ENCODE results near the gene SLC6A6. TPM values are rescaled to one million over a fixed set of nuclear protein-coding genes. Genes with fewer than 3 reads are reported as not detected.

The SLC6A6 gene
- 49.3 TPM for total RNA-seq
- long read RNA-seq, full-length matches to known transcripts = 13 of 63 reads
- long read RNA-seq, partial matches to known transcripts = 3 of 63 reads
- long read RNA-seq, other reads (novel, unspliced or antisense) = 47 of 63 reads

GRCh38 chr3:14402304-14402811 is at the start of gene SLC6A6:
Gene SLC6A6 (plus strand): TSS chr3:14402606. CDS start chr3:14443635, 41,029 bp downstream.
- peak; percentile 97 for DNase-seq (ENCODE audit: low spot score)

- DNase-seq (ENCODE audit: low spot score) = no peak
Observed at GRCh38 chr3:14353502-14353901, 48.9 kb upstream of the SLC6A6 start.

DNA sequence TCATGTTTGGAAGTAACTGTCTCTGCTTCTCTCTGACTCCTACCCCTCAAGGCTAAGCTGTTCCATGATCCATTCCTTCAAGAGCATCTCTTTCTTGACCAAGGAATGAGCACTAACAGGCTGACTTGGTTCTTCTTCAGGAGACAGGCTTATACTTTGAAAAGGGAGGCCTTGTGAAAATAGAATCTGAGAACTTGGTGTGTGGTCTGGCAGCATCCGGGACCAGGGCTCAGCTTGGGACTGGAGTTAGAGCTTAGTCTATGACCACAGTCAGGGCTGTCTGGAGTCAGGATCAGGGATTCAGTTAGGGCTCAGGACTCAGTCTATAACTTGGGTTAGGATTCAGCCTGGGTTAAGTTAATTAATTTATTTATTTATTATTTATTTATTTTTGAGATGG is 44.9 kb upstream of the SLC6A6 start:
- DNase-seq (ENCODE audit: low spot score) = no peak

- DNase-seq (ENCODE audit: low spot score) = no peak
Observed at GRCh38 chr3:14358426-14359211, 43.8 kb upstream of the SLC6A6 start.

DNA sequence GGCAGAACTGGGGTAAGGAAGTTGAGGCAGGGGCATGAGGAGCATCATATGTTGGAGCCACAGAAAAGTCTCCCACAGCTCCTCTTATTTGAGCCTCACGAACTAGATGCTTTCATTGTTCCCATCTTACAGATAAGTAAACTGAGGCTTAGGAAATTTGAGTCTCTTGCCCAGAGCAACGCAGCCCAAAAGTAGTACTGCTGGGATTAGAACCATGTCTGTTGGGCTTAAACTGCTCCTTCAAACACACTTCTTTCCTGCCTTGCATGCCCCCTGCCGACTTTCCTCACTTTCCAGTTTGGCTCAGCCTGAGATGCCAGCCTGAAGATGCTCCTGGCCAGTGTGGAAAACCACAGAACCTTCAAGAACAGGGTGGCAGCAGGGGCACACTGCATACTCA is 43.1 kb upstream of the SLC6A6 start:
- no peak for DNase-seq (ENCODE audit: low spot score)

DNA sequence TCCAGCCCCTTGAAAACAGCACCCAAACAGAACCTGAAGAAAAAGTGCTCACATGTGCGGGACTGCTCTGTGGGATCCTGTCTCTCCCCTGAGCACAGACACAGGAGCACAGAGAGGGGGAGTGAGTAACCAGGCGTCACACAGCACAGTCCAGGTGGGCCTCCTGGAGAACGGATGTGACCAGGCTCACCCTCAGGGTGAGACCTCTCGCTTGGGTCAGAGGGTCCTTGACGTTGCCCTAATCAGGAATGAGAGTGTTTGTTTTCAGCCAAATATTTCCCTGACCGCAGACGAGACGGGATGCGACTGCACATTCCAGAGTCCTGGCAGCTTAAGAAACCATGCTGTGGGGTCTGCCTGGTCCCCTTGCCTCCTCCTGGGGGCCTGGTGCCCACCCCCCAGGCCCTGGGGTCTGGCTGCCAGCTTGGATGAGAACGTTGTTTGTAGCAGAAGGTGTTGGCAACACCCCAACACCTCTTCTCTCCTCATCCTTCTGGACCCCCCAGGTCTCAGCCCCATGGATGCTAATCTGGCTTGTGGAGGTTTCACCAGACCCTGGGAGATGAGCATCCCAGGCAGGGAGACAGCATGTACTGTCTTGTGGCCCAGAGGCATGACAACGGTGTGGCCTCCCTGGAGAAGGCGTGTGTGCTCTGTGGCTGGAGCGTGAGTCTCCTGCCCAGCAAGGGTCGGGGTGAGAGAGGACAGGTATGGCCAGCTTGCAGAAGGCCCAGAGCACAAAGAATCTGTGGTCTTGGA is 42.1 kb upstream of the SLC6A6 start:
- DNase-seq (ENCODE audit: low spot score) = no peak

DNA sequence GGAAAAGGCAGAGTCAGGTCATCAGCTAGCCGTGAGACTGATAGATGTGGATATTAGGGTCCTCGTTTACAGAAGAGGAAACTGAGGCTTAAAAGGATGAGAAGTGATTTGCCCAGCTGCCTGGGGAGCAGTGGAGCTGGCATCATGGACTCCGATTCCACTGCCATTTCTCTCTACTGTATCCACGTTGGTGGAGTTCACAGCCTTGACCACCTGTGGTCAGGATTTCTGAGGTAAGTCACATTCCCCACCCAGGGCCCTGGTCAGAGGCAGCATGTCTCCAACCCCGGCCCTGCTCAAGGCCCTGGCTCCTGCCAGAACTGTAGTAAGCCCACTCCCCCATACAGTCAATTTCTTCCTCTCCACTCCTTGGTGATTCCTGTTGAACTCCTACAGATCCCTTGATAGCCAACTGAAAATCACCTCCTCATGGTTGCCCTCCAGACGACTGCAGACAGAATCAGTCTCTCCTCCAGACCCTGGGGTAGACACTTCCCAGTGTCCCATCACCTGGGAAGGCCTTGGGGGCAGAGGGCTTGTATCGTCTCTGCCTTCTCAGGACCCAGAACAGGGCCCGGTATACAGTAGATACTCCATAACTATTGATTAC is 41.2 kb upstream of the SLC6A6 start:
- no peak for DNase-seq (ENCODE audit: low spot score)

- DNase-seq (ENCODE audit: low spot score) = no peak
Observed at GRCh38 chr3:14362890-14363289, 39.5 kb upstream of the SLC6A6 start.

DNA sequence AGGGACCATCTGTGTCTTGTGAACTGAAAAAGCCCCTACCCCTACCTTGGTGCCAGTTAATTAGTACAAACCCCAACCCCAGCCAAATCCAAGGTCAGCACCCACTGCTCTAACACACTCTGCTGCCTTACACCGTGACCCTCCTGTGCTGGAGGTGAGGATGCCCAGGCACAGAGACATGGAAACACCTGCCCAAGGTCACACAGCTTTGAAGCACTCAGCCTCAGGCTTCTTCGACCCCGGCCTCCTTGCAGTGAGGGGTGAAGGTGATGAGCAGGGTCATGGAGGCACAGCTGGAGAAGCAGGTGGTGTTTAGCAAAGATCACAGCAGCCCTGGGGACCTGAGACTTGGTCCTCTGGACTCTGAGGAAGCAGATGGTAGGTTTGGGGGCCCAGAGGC is 39.0 kb upstream of the SLC6A6 start:
- DNase-seq (ENCODE audit: low spot score) = no peak

GRCh38 chr3:14363991-14364390 is 38.4 kb upstream of the SLC6A6 start:
- DNase-seq (ENCODE audit: low spot score) = no peak

DNA sequence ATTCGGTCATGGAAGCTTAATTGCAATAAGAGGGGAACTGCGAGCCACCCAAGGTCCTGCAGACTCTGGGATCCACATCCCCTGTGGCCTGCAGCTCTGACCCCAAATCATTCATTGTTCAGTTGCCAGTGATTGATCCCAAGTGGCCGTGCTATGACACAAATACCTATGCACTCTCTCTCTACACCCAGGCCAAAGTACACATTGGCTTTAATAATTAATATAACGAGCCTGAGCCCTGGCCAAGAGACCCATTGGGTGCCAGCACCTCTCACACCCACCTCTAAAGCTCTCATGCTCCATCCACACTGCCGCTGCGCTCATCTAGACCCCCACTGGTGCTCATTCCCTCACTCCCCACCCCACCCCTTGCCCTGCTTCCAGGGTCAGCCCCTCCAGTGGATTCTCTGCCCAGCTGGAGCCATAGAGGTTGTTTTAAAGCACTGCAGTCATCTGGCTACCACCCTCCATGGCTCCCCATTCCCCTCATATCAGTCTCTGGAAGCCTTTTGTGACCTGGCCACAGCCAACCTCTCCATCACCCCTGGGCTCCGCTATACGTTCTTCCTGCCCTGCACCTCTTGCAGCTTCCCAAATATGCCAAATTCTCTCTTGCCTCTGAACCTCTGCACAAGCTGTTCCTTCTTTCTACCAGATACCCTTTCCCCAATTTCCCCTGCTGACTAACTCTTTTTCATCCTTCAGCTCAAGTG is 37.7 kb upstream of the SLC6A6 start:
- DNase-seq (ENCODE audit: low spot score) = no peak

DNA sequence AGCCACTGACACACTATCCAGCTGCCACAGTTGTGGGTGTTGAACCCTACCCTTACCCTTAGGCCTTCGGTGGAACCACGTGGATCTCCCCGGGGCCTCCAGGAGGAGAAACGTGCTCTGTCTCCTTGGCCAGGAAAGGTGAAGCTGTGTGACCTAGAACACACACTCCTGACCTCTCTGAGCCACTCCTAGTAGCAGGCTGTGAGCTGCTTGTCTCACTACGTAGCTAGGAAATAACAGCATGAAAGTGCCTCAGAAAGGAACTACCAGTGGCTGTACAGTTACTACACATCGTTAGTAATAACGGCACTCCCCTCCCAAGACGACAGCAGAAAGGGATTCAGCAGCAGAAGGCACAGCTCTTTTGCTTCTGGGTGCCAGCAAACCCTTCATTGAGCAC is 36.2 kb upstream of the SLC6A6 start:
- no peak for DNase-seq (ENCODE audit: low spot score)

GRCh38 chr3:14366915-14367823 is 35.2 kb upstream of the SLC6A6 start:
- DNase-seq (ENCODE audit: low spot score) = no peak

GRCh38 chr3:14368146-14368545 is 34.3 kb upstream of the SLC6A6 start:
- DNase-seq (ENCODE audit: low spot score) = no peak

DNA sequence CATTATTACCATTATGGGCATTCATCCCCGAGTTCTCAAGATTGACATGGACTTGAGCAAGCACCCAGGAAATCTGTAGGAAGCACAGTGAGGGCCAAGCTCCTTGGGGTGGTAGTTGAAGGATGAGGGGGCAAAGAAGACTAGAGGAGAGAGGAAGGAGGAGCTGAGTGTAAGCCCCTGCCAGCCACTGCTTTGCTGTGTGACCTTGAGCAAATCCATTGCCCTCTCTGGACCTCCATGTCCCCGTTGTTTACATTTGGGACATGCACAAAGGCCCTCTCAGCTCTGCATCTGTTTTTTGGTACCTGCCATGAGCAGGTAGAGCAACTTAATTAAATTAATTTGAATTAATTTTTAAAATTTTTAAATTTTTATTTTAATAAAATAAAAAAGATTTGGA is 33.5 kb upstream of the SLC6A6 start:
- DNase-seq (ENCODE audit: low spot score) = no peak

DNA sequence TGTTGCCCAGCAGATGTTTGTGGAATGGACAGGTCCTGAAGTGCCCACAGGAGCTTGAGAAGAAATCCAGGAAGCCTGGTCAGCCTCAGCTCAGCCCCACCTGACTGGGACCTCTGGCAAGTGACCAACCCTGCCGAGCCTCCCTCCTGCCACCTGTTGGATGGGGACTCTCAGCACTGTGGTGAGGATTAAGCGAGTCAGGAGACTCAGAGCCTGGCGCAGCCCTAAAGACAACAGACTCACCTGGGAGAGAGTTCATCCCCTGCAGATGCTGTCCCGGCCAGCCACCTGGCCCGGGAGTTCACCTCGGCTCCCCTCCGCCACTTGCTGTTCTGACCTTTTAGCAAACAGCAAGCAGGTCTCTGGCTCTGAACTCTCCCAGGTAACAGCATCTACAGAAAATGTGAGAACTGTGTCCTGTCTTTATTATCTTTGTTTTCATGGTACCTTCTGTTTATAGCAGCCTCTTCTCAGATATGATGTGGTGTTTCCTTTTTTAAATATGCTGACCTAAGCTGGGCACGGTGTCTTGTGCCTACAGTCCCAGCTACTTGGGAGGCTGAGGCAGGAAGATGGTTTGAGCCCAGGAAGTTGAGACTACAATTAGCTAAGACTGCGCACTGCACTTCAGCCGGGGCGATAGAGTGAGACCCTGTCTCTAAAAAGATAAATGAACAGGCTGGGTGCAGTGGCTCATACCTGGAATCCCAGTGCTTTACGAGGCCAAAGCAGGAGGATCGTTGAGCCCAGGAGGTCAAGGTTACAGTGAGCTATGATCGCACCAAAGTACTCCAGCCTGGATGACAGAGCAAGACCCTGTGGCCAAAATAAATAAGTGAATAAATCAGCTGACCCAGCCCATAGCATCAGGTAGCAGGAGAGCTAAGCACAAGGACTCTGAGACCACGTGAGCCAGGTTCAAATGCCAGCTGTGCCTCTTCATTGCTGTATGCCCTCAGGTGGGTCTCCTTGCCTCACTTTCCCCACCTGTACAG is 32.4 kb upstream of the SLC6A6 start:
- DNase-seq (ENCODE audit: low spot score) = no peak

DNA sequence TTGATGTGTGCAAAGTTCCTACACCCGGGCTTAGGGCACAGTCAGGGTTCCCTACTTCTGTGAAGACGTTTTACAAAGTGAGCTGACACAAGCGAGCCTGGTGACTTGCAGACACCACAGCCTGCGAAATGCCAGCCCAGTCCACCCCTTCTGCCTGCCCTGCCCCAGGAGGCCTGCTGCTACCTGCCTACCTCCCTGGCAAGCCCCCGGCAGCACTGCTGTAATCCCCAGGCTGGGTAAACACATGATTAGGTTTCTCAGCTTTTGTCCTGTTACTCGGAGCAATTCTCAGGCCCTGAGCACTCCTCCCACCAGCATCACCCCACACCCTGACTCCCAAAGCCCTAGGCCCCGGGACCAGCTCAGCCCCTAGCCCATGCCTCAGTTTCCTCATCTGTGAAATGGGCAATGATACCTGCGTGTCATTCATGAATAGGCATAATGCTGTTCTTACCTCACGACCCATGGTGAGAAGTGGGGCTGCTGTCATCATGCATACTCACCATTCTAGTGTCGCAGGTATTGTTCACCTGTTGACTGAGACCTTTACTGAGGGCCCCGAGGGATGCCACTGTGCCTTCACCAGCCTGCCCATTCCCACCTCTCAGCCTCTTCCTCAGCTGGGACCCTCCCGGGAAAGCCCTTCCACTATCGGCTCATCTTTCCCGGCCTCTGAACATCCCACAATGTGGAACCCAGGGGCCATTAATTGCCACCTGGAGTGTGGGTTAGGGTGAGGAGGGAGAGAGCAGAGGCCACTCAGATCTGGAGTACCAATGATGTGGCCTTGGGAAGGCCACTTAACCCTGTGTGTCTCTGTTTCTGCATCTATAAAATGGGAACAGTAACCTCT is 31.5 kb upstream of the SLC6A6 start:
- no peak for DNase-seq (ENCODE audit: low spot score)

Measured in mesenteric fat pad (tissue), 1 donor.